HCEC 1CT (cell line): ENCODE data around the gene CLTCL1.
"Not testable (repeated sequence)": the region's sequence is repeated elsewhere in the genome, so short reads cannot be mapped to it uniquely, and the experiment has no call there.

Experiments used
- DNase-seq: peaks from one replicate; pipeline ENCODE4 v3.0.0-alpha.2; 2017

CLTCL1 gene

GRCh38 chr22:19174106-19175025 lies 117.2 kb downstream of the CLTCL1 start:
- peak; percentile 60 for DNase-seq

GRCh38 chr22:19173047-19174035 lies 118.2 kb downstream of the CLTCL1 start:
- no peak for DNase-seq

GRCh38 chr22:19172213-19173046 lies 119.1 kb downstream of the CLTCL1 start:
- DNase-seq: peak; percentile 12

DNA sequence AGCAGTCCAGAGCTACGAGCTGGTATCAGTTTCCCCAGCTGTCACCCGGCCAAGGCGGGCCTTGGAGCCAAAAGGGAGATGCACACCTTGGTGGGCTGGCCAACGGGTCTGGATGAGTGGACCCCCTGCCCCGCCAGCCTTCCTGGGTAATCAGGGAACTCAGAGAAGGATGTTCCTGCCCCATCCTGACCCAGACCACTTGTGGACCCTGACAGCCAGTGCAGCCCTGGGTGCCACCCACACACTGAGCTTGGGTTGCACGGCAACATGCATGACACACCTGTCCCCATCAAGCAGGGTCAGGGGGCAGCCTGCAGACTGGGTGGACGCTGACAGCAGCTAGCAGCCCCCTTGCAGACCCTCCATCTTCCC lies 121.6 kb downstream of the CLTCL1 start:
- DNase-seq: no peak

GRCh38 chr22:19169002-19169946 lies 122.2 kb downstream of the CLTCL1 start:
- no peak for DNase-seq

DNA sequence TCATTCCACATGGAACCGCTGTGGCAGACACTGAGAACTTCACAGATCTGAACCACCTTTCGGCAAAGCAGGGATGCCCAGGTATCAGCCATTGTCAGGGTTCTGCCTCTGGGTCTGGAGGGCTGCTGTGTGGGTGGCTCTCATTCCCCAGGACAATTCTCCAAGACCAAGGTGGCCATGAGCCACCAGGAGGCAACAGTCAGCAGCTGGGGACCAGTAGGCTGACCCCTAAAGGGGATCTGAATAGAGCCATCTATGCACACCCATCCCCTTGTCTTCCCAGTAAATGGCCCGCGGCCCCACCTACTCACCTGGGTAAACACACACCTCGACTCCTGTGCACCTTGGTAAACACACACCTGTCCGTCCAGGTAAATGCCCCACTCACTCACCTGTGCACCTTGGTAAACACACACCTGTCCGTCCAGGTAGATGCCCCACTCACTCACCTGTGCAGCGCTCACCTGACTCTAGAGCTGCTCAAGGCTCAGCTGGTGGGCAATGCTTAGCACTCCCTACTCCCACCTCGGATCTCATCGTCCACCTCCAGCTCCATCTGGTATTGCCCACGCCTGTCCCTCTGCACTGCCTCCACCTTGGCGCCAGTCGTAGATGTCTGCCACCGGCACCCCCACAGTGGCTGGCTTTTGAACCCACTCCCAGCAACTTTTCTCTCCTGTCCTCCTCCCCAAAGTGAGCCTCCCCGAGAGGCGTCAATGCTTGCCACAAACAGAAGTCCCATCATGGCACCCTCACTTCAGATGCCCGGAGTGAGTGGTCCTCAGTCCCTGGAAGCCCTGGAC lies 123.2 kb downstream of the CLTCL1 start:
- DNase-seq: no peak

GRCh38 chr22:19167106-19167869 lies 124.2 kb downstream of the CLTCL1 start:
- DNase-seq: no peak

- DNase-seq: no peak
Observed at GRCh38 chr22:19166421-19166820, 125.1 kb downstream of the CLTCL1 start.

DNA sequence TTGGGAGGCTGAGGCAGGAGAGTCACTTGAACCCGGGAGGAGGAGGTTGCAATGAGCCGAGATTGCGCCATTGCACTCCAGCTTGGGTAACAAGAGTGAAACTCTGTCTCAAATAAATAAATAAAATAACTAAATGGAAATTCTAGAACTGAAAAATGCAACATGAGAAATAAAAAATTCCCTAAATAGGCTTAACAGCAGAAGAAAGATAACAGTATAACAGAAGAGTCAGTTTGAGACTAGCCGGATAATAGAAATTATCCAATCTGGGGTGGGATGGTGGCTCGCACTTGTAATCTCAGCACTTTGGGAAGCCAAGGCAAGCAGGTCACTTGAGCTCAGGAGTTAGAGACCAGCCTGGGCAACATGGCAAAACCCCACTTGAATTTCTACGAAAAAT lies 127.1 kb downstream of the CLTCL1 start:
- no peak for DNase-seq

GRCh38 chr22:19158649-19159048 lies 132.9 kb downstream of the CLTCL1 start:
- not testable (repeated sequence) for DNase-seq

DNA sequence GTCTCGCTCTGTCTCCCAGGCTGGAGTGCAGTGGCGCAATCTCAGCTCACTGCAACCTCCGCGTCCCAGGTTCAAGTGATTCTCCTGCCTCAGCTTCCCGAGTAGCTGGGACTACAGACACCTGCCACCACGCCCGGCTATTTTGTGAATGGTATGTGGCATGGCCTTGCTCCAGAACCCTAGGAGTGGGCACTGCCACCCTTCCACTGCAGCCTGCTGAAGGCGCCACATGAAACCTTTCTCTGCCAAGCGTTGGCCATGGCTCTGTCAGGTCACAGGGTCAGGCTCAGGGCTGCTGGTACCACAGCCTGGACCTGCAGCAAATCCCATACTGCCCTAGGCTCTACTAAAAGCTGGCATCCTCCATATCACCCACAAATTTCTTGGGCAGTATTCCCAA lies 135.4 kb downstream of the CLTCL1 start:
- not testable (repeated sequence) for DNase-seq

GRCh38 chr22:19152942-19153883 lies 138.3 kb downstream of the CLTCL1 start:
- no peak for DNase-seq

DNA sequence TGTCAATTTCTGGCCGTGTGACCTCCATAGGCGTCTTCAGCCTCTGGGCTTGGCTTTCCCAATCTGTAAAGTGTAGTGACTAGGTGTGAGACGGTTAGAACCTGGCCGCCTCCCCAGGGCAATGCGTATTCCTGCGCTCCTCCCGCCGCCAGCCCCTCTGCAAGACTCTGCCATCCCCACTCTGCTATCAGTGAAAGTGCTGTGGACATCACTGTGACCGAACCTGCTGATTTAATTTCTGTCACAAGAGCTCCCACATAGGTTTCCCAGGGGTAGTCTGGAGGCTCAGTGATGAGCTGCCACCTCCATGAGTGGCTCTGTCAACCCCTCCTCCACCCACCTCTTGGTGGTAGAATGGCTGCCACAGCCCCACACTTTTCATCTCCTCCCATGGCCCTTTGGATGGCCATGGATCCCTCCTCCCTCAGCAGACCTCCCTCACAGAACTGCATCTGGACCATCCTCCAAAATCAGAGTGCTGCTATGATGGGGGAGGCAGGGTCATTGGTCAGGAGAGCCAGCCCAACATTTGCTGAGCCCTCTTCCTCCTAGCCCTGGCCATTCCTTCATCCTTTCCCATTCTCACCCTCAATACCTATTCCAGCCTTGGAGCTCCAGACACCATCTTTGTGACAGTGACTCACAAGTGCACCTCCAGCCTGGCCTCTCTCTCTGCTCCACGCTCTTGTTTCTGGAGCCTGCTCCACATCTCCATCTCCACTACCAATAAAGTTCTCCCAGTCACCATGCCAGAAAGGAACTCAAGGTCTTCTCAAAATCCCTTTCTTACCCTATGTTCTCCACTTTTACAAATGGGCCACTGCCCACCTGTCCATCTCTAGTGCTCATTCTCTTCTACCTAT lies 140.0 kb downstream of the CLTCL1 start:
- no peak for DNase-seq

DNA sequence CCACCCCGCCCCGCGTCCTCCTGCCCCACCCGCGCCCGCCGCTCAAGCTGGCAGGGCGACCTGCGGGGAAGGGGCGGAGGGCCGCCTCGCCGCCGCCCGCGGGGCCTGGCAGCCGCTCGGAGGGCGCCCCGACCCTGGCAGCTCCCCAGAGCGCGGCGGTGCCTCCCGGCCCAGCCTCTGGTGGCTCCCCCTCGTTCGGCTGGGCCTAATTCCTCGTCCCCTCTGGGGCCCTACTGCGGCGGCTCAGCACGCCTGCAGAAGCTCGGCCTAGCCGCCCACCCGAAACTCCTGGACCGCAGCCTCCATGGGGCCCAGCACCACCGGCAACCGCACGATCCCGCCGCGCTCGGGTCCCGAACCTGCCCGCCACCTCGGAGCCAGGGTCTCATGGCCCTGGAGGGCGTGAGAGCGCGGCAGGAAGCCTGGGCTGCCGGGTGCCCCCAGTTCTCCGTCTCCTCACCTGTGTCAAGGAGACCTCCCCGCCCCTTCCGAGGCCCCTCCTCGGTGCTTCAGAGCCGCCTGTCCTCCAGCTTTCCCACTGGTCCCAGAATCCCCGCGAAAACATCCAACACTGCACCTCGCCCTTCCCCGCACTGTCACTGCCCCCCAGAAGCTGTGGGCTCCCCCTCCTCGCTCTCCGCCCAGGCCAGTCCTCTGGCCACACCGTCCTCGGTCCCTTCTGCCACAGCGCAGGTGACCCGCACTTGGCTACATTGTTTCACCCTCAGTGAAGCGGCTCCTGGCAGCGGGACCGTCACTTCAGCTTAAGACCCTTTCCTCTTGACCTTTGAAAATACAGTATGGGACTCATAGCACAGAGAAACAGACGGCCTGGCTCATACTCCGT lies 140.8 kb downstream of the CLTCL1 start:
- DNase-seq: no peak

DNA sequence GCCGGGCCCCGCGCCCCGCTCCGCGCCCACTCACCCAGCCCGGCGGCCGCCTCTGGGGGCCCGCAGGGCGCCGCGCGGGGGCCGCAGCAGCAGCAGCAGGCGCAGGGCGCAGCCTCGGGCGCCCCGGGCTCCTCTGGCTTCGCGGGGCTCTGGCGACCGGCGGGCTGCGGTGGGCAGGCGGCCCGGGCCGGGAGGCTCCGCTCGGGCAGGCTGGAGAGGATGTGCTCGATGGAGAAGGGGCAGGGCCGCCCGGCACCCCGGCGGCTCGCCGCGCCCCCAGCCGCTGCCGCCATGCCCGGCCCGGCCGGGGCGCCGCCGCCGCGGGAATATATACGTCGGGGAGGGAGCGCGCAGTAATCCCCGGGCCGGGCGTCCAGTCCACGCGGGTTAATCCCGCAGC lies 141.5 kb downstream of the CLTCL1 start, which contains the start of gene GSC2:
GSC2 (minus strand) TSS at position 302 of the 400 bp plus-strand sequence; CDS start at position 293, 9 bp downstream.
- DNase-seq: no peak
